Activated CD8-positive, alpha-beta memory T cell treated with anti-CD3 and anti-CD28 coated beads, Interleukin-2, amount 50 U/mL, for 1 hour (primary cell): Measurements from ENCODE around the gene MMP2.

ENCODE experiments used
- DNase-seq: peaks from one replicate; pipeline ENCODE4 v3.0.0-alpha.2; 2020; ENCODE audit errors: extremely low read depth

The MMP2 gene

GRCh38 chr16:55494994-55495421 lies 16.0 kb downstream of the MMP2 start:
- no peak for DNase-seq

- DNase-seq = no peak
These were observed 16.8 kb downstream of the MMP2 start for GRCh38 chr16:55495616-55496289.

- no peak for DNase-seq
These were observed 17.6 kb downstream of the MMP2 start for GRCh38 chr16:55496509-55497145.

- DNase-seq = no peak
These were observed 18.6 kb downstream of the MMP2 start for GRCh38 chr16:55497558-55497957.

GRCh38 chr16:55498101-55498500 lies 19.1 kb downstream of the MMP2 start:
- no peak for DNase-seq

GRCh38 chr16:55499281-55499680 lies 20.3 kb downstream of the MMP2 start:
- DNase-seq = no peak

GRCh38 chr16:55499951-55500529 lies 21.0 kb downstream of the MMP2 start:
- no peak for DNase-seq

- no peak for DNase-seq
These were observed 21.6 kb downstream of the MMP2 start for GRCh38 chr16:55500530-55501011.

GRCh38 chr16:55501549-55502322 lies 22.7 kb downstream of the MMP2 start:
- DNase-seq = no peak

- DNase-seq = no peak
These were observed 23.9 kb downstream of the MMP2 start for GRCh38 chr16:55502801-55503366.

- no peak for DNase-seq
These were observed 24.9 kb downstream of the MMP2 start for GRCh38 chr16:55503726-55504550.

- DNase-seq = no peak
These were observed 26.5 kb downstream of the MMP2 start for GRCh38 chr16:55505333-55506015.

- DNase-seq = no peak
These were observed 27.1 kb downstream of the MMP2 start for GRCh38 chr16:55506083-55506482.

- no peak for DNase-seq
These were observed 27.7 kb downstream of the MMP2 start for GRCh38 chr16:55506708-55507107.

GRCh38 chr16:55508271-55508921 lies 29.4 kb downstream of the MMP2 start:
- no peak for DNase-seq

- no peak for DNase-seq
These were observed 30.2 kb downstream of the MMP2 start, which contains the start of gene LPCAT2 for GRCh38 chr16:55508941-55509931. Gene LPCAT2 (plus strand): TSS chr16:55509072. CDS start chr16:55509182, 110 bp downstream.

- DNase-seq = no peak
These were observed 31.3 kb downstream of the MMP2 start for GRCh38 chr16:55510185-55510805.

- DNase-seq = no peak
These were observed 33.9 kb downstream of the MMP2 start for GRCh38 chr16:55512941-55513340.
